GM23338 (cell line): ENCODE results near the gene MTMR3.

Experiments
- CREB1 ChIP-seq: fragments of 250-450 bp; sonication (Bioruptor Pico); IDR thresholded peaks from 2 replicates; pipeline ENCODE4 v1.5.0; 2020; ENCODE audit warnings: low read depth, mild to moderate bottlenecking, moderate library complexity
- EZH2 ChIP-seq: fragments of 200-600 bp; sonication (generic); IDR thresholded peaks from one replicate; pipeline ENCODE4 v1.8.0; 2017; ENCODE audit warnings: antibody characterized with exemption, mild to moderate bottlenecking, low read depth; ENCODE audit not compliant: unreplicated experiment
- EZH2phosphoT487 ChIP-seq: fragments of 200-600 bp; sonication (generic); IDR thresholded peaks from one replicate; pipeline ENCODE4 v1.8.1; 2018; ENCODE audit warnings: antibody characterized with exemption; ENCODE audit not compliant: unreplicated experiment
- JUNB ChIP-seq: IDR thresholded peaks from one replicate; pipeline ENCODE4 v1.6.1; 2016; ENCODE audit warnings: antibody characterized with exemption; ENCODE audit not compliant: unreplicated experiment
- NANOG ChIP-seq: IDR thresholded peaks from 2 replicates; pipeline ENCODE4 v1.6.1; 2016; ENCODE audit warnings: antibody characterized with exemption, borderline replicate concordance
- POLR2AphosphoS5 ChIP-seq: IDR thresholded peaks from 2 replicates; pipeline ENCODE4 v1.6.1; 2016; ENCODE audit warnings: antibody characterized with exemption, low read depth
- ZNF114 ChIP-seq: fragments of 250-450 bp; sonication (Bioruptor Pico); IDR thresholded peaks from 2 replicates; pipeline ENCODE4 v1.5.0; 2020; ENCODE audit warnings: mild to moderate bottlenecking, moderate library complexity
- ZNF331 ChIP-seq: fragments of 250-450 bp; sonication (Bioruptor Pico); IDR thresholded peaks from 2 replicates; pipeline ENCODE4 v1.5.0; 2020; ENCODE audit warnings: low read depth, mild to moderate bottlenecking, moderate library complexity
- TF ChIP-seq, protein P1 (sequence below), 2 experiments: fragments of 200-600 bp in 1 of 2; sonication (generic) in 1 of 2; conservative IDR thresholded peaks; 2 replicates each; pipeline versions ENCODE4 v1.5.1 to v1.6.1; 2016 to 2017; ENCODE audit warnings: antibody characterized with exemption in 2 of 2, low read depth in 2 of 2, mild to moderate bottlenecking in 2 of 2, moderate library complexity in 1 of 2
- TF ChIP-seq, protein P2 (sequence below): IDR thresholded peaks from one replicate; pipeline ENCODE4 v1.6.1; 2018; ENCODE audit warnings: antibody characterized with exemption; ENCODE audit not compliant: unreplicated experiment
- TF ChIP-seq, protein P3 (sequence below): IDR thresholded peaks from 2 replicates; pipeline ENCODE4 v1.6.1; 2016; ENCODE audit warnings: antibody characterized with exemption

DNA sequence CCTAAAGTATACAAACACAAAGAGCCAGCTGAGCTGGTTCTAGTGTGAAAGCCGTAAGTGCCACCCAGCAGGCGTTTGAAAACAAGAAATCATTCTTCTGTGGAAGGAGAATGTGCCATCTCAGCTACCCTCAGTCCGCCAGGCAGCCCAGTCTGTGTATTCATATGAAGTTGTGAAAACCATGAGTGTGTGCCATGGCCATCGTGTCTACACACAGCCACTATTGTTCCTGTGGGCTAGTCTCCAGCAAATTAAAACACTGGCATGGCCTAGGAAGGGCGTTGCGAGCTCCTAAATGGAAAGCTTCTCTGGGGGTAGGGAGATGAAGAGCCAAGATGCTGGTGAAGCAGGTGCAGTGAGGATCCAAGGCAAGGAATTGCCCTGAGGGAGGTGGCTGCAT, 145.8 kb downstream of the MTMR3 start:
- TF ChIP-seq, protein P1, sequence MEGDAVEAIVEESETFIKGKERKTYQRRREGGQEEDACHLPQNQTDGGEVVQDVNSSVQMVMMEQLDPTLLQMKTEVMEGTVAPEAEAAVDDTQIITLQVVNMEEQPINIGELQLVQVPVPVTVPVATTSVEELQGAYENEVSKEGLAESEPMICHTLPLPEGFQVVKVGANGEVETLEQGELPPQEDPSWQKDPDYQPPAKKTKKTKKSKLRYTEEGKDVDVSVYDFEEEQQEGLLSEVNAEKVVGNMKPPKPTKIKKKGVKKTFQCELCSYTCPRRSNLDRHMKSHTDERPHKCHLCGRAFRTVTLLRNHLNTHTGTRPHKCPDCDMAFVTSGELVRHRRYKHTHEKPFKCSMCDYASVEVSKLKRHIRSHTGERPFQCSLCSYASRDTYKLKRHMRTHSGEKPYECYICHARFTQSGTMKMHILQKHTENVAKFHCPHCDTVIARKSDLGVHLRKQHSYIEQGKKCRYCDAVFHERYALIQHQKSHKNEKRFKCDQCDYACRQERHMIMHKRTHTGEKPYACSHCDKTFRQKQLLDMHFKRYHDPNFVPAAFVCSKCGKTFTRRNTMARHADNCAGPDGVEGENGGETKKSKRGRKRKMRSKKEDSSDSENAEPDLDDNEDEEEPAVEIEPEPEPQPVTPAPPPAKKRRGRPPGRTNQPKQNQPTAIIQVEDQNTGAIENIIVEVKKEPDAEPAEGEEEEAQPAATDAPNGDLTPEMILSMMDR (conservative IDR thresholded peaks at IDR 0.05; ENCODE audit: low read depth in 2 of 2): no peak
- TF ChIP-seq EZH2 (no peak), POLR2AphosphoS5 (no peak), ZNF114 (CRISPR knock-in tag) (no peak), CREB1 (CRISPR knock-in tag) (no peak), EZH2phosphoT487 (no peak), NANOG (no peak), JUNB (no peak), ZNF331 (CRISPR knock-in tag) (no peak)
- TF ChIP-seq, protein P2, sequence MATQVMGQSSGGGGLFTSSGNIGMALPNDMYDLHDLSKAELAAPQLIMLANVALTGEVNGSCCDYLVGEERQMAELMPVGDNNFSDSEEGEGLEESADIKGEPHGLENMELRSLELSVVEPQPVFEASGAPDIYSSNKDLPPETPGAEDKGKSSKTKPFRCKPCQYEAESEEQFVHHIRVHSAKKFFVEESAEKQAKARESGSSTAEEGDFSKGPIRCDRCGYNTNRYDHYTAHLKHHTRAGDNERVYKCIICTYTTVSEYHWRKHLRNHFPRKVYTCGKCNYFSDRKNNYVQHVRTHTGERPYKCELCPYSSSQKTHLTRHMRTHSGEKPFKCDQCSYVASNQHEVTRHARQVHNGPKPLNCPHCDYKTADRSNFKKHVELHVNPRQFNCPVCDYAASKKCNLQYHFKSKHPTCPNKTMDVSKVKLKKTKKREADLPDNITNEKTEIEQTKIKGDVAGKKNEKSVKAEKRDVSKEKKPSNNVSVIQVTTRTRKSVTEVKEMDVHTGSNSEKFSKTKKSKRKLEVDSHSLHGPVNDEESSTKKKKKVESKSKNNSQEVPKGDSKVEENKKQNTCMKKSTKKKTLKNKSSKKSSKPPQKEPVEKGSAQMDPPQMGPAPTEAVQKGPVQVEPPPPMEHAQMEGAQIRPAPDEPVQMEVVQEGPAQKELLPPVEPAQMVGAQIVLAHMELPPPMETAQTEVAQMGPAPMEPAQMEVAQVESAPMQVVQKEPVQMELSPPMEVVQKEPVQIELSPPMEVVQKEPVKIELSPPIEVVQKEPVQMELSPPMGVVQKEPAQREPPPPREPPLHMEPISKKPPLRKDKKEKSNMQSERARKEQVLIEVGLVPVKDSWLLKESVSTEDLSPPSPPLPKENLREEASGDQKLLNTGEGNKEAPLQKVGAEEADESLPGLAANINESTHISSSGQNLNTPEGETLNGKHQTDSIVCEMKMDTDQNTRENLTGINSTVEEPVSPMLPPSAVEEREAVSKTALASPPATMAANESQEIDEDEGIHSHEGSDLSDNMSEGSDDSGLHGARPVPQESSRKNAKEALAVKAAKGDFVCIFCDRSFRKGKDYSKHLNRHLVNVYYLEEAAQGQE: no peak
- TF ChIP-seq, protein P3, sequence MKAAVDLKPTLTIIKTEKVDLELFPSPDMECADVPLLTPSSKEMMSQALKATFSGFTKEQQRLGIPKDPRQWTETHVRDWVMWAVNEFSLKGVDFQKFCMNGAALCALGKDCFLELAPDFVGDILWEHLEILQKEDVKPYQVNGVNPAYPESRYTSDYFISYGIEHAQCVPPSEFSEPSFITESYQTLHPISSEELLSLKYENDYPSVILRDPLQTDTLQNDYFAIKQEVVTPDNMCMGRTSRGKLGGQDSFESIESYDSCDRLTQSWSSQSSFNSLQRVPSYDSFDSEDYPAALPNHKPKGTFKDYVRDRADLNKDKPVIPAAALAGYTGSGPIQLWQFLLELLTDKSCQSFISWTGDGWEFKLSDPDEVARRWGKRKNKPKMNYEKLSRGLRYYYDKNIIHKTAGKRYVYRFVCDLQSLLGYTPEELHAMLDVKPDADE: no peak
